ENCODE results near the gene NHERF2. TPM values are rescaled to one million over a fixed set of nuclear protein-coding genes. Genes with fewer than 3 reads are reported as not detected.

NHERF2 gene
- total RNA-seq, 1 experiment from 2014 or later = 51.1 TPM

DNA sequence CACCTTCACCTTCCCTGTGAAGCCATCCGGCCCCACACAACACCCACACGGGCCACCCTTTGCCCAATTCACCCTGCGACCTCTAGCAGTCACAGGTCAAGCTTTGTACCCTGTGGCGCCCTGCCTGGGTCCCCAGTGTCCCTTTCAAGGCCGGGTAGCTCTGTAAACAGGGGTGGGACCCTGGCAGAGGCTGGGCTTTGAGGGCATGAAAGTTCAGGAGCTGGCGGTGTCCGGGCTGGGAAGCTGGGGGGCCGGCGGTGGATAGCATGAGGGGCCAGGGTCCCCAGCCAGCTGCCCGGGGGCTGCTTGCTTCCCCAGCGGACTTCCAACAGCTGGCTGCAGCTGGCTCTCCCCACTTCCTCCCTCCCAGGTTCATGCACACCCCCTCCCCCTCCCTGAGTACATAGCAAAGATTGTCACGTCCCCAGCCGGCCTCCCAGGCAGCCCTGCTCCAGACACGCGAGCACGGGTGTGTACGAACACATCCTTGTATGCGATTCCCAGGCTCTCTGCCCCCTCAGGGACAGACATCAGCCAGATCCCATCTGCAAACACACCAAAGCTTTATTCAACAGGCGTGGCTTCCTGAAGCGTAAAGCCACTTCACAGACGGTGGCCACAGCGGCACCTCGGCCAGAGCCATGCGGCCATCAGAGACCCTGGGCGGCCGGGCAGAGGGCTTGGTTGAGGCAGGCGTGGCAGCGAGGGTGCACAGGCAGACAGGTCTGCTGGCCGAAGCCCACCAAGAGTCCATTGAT is 12.8 kb downstream of the NHERF2 start:
- peak; percentile 89 for DNase-seq (ENCODE audit: low read depth)

DNA sequence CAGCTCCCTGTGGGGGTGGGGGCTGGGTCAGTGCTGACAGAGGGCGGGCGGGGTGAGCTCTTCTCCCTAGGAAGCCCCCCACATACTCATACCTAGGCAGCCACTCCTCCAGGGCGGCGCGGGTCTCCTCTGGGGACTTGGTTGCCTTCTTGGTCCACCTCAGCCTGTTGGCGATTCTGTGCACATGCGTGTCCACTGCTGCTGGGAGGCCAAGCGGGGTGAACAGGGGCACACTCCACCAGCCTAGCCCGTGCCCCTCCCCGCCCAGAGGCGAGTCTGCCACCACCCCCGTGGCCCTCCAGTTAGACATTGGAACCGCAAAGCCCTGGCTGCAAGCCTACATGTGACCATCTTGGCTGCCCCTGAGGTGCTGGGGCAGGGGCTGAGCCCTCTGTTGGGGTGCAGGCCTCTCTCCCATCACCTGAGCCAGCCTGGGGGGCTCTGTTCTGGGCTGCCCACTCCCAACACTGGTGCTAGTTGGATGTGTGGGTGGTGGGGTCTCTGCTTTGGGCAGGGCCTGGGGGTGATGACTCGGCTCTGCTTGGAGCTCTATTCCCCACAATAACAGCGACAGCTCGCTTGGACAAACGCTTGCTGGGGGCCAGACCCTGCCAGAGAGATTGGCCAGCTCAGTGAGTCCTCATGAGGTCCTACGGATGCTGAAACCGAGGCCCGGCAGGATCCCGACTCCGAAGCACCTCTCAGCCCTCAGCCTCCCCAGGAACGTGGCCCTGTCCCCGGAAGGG is 13.5 kb downstream of the NHERF2 start:
- peak; percentile 48 for DNase-seq (ENCODE audit: low read depth)

DNA sequence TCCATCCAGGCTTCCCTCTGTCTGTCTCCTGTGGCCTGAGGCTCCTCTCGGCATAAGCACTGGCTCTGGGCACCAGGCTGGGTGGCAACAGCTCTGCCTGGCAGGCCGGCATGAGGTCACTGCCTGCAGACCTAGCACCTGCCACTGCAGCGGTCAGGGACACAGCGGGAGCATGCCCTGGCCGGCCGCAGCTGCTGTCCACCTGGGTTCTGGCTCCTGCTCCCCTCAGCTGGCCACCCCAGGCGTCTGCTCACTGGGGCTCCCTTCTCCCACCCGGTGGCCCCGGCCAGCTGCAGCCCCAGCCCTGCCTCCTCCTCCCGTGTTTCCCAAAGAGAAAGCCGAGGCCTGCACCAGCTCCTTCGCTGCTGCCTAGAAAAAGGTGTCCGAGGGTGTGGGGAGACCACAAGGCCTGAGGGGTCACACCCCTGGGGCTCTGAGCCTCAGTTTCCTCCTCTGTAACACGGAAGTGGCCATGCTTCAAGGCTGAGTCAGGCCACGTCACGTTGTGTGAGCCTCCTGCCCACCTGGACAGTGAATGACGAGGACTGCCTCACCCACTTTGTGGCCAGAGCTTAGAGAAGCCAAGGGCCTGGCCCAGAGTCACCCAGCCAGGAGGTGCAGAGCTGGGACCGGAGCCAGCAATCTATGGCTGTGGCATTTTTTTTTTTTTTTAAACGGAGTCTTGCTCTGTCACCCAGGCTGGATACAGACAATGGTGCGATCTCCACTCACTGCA is 14.3 kb downstream of the NHERF2 start:
- peak; percentile 82 for DNase-seq (ENCODE audit: low read depth)

DNA sequence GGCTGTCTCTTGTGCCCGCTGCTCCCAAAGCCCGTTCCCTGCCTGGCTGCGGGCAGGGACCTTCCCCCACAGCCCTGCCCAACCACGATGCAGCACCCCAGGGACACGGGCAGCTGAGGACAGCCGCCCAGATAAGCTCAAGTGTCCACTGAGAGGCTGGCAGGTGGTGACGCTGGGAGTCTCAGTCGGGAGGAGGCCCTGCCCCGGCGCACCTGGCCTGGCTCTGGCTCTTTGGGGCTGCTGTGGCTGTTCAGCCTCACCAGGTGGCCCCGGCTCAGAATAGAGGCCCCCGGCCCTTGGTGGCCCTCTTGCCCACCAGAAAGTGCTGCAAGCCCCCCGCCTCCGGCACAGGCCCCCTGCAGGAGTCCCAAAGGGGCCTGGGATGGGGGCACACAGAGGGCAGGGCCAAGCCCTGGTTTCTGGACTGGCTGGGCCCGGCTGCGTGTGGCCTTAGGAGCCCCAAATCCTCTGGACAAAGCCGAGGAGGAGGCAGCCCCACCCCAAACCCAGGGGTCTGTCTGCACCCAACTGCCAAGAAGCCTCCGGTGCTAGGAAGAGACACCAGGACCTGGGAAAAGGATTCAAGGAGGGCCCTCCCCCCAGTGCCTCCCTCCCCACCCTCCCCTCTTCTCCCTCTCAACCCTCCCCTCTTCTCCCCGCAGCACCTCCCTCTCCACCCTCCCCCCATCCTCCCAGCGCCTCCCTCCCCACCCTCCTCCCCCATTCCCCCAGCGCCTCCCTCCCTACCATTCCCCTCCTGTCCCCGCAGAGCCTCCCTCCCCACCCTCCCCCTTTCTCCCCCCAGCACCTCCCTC is 15.7 kb downstream of the NHERF2 start:
- no peak for DNase-seq (ENCODE audit: low read depth)

DNA sequence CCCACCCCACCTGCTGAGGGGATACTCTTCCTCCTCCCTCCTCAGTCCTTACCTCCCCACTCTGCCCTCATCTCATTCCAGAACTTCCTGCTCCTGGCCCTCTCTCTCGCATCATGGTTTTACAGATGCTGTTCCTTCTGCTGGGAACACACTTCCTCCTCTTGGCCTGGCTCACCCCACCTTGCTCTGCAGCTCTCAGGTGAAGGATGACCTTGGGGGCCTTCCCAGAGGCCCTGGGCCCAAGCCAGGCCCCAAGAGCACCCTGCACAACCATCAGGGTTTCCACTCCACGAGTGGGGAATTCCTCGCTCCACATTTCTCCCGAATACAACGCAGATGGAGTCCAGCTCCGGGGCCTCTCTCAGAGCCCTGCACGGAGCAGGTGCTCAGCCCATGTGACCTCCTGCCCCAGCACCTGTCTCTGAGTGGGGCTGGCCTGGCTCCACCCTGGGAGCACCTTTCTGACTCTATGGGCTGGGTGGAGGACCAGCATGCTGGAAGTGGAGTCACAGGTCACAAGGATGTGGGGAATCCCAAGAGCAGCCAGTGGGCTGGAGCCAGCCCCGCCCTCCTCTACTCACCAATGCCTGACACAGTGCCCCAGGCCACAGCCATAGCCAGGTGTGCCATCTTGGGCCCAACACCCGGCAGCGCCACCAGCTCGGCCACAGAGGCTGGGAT is 16.4 kb downstream of the NHERF2 start:
- no peak for DNase-seq (ENCODE audit: low read depth)

DNA sequence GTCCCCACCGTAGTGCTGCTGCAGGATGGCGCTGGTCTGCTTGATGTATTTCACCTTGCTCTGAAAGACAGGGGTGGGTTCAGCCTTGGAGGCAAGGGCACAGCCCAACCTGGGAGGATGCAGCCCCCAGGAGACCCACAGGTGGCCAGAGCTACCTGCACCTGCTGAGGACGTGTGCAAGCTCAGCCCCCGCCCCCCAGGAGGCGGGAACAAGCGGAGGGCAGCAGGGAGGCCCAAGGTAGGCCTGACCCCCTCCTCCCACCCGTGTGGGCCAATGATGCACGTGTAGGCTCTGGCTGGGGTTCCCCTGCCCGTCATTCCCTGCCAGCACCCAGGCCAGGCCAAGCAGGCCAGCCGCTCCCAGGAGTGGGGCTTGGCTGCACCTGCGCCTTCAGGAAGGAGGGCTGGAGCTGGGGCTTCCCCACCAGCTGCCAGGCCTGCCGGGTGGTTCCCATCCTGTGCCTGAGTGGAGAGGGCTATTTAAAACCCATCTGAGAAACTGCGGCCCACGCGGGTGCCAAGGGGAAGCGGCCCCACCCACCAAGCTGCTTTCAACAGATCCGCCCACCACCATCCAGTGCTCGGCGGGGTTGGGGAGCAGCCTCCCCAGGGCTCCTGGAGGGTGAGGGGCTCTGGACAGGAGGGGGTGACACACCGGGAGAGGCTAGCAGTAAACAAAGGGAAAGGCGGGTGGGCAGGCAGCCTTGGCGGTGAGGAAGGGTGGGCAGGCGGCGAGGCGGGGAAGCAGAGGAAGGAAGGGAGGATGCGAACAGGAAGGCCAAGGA is 17.2 kb downstream of the NHERF2 start:
- DNase-seq (ENCODE audit: low read depth) = no peak

DNA sequence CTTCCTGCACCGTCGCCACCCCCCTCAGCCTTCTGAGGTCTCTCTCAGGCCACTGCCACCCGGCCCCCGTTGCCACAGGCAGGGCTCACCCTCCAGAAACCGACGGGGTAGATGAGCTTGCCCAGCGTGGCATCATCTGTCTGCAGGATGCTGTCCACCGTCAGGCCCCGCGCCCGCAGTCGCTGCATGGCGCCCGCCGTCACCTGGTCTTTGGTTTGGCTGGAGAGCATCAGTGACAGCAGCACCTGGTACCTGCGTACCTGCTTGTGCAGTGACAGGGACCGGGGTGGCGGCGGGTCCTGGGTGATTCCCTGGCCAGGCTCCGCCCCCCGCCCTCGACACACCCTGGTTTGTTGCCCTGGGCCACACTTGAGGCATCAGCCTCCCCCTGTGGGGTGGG is 17.8 kb downstream of the NHERF2 start:
- DNase-seq (ENCODE audit: low read depth) = no peak

DNA sequence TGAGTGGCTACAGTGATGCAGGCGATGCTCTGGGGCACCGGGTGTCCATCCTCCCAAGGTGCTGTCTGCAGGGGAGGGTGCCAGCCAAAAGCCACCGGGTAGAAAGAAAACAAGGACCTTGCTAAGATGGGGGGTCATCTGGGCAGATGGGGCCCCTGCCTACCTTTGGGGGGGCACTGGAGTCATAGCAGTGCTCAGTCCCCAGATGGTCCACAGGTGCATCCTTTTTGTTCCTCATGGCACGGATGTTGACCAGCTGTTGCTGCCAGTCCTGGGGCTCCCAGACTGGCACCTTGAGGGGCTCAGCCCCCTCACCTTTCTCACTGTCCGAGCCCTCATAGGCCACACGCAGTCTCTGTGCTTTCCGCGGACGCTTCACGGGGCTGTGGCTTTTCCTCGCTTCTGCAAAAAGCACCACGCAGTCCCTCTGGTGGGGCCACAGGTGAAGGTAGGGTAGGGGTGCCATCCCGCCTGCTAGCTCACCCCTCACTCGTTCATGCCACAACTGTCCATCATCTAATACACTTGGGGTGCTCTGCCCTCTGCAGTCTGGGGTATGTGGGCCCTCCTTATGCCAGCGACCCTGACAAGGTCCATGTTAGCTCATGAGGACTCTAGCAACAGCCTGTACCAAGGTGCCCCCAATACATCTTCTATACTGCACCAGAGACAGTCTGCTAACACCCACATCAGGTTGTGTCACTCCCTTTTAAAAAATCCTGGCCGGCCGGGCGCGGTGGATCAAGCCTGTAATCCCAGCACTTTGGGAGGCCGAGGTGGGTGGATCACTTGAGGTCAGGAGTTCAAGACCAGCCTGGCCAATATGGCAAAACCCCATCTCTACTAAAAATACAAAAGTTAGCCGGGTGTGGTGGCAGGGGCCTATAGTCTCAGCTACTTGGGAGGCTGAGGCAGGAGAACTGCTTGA is 19.5 kb downstream of the NHERF2 start:
- no peak for DNase-seq (ENCODE audit: low read depth)

DNA sequence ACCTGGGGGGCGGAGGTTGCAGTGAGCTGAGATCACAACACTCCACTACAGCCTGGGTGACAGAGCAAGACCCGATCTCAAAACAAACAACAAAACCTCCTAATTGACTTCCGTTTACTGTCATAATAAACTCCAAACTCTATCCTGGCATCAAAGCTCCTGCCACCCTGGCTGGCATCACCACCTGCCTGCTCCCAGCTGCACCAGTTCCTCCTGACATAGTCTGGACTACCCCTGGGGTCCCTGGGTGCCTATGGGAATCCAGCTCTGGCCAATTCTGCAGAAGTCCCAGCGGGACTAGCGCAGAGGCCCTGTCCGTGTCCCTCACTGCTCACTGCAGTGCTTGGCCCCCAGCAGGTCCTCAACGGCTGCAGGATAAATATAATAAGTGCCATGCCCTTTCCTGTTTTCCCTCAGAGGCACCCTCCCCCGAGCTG is 20.2 kb downstream of the NHERF2 start:
- DNase-seq (ENCODE audit: low read depth) = no peak

DNA sequence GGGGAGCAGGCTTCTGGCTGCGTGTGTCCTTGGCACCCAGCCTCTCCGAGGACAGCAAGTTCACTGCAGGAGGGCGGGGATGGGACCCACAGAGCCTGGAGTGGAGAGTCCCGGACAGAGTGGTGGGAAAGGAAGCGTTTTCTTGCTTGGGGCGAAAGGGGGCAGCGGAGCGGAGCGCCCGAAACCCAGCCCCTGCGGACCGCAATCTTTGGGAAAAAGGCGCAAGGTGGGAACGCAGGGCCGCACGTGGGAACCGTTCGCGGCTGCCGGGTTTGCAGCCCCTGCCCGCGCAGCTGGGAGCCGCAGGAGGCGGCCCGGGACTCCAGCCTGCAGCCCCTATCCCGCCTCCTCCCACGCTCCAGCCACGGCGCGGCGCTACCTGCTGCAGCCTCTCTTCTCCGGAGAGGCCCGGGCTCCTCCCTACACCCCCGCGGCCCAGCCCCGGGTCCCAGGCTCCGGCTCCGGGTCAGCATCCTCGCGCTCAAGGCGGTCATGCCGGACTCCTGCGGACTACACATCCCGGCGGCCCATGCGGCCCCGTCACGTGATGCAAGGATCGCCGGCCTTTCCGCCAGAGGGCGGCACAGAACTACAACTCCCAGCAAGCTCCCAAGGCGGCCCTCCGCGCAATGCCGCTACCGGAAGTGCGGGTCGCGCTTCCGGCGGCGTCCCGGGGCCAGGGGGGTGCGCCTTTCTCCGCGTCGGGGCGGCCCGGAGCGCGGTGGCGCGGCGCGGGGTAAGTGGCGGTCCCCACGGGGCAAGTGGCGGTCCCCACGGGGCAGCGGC is 20.8 kb downstream of the NHERF2 start, which contains the start of the genes NTHL1 and TSC2:
NTHL1 (minus strand) TSS at position 505 of the 786 bp plus-strand sequence; CDS start at position 494, 11 bp downstream.
TSC2 (plus strand) TSS at position 656 of the 786 bp plus-strand sequence. CDS start 631 bp downstream, outside the sequence.
- DNase-seq (ENCODE audit: low read depth) = peak; percentile 91

DNA sequence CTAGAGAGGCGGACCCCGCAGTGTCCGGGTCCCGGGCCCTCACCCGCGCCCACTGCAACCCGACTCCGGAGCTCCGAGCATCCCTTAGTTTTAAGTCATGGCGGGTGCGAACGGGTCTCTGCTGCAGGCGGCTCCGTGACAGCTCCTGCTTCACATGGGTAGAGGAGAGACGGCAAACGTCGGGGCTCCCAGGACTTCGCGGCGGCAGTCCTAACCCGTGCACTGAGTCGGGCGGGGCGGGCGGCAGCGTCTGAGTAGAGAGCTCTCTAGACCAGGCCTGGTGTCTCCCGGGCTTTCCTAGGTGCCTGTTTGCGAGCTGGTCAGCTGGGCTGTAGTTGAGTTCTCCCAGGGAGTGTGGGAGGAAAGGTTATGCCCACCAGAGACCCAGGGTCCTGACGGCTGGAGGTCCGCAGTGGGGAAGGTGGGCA is 21.4 kb downstream of the NHERF2 start:
- no peak for DNase-seq (ENCODE audit: low read depth)

DNA sequence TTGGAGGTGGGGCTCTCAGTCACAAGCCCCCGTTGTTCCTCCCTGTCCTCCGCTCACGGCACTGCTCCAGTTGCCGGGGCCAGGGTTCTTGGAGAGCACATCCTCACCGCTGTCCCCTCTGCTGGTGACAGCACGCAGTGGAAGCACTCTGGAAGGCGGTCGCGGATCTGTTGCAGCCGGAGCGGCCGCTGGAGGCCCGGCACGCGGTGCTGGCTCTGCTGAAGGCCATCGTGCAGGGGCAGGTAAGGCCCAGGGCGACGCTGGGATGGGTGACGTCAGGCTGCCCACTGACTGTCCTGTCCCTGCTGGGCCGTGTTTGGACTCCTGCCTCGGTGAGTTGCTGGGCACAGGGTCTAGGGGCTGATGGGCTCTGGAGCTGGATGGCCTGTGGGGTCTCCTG is 26.5 kb downstream of the NHERF2 start:
- DNase-seq (ENCODE audit: low read depth) = no peak

DNA sequence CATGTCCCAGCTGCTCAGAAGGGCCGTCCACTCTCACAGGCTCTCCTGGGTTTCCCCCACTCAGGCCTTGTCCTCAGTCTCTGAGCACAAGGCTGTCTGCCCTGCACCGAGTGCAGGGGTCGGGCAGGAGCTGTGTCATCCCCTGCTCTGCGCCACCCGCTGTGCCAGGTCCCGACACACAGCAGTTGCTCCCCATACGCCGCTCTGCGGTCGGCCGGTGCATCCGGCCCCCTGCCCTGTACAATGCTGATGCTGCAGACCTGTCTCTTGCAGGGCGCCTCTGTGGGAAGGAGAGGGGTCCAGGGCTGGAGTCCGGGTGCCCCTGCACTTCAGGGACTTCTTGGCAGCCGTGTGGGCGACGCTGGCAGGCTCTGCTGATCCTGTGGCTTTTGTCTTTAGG is 27.2 kb downstream of the NHERF2 start:
- DNase-seq (ENCODE audit: low read depth) = no peak

DNA sequence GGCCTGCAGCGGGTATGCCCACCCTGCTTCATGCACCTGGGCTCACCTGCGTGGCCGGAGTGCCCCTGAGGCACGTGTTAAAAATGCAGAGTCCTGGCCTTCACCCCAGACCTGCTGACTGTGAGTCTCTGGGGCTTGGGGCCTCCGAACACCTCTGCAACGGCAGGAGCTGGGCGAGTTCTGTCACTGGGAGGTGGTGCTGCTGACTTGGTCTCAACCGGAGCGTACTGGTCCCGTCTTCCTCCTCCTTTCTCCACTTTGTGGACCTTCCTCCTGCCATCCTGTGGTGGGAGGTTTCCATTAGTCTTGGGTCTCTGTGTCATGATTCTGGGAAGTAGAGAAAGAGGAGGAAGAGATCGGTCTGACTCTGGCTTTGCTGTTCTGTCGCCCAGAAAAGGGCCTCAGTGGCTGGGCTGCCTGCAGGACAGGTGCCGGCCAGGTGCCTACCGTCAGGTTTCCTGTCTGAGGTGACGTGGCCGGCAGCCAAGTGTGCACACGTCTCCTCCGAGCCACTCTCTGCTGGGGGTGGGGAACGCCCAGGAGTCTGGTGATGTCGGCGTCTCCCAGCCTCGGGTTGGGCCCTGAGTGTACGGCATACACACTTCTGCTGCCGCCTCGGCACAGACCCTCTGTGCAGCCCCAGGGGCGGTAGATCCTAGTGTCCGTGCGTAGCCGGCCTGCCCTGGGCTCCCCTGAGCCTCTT is 28.0 kb downstream of the NHERF2 start:
- no peak for DNase-seq (ENCODE audit: low read depth)

DNA sequence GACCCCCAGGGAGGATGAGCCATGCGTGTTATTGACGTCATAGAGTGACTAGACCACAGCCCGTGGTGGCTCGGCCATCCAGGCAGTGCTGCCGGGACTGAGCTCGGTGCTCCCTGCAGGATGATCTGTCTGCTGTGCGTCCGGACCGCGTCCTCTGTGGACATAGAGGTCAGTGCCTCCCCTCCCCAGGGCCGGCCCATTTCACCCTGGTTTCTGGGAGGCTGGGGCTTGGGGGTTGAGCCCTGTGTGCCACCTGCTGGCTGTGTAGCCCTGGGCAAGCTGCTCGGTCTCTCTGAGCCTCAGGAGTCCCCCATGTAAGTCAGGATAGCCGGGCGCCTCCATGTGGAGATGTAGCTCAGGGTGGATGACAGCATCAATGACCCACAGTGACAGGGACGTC is 29.4 kb downstream of the NHERF2 start:
- DNase-seq (ENCODE audit: low read depth) = no peak

DNA sequence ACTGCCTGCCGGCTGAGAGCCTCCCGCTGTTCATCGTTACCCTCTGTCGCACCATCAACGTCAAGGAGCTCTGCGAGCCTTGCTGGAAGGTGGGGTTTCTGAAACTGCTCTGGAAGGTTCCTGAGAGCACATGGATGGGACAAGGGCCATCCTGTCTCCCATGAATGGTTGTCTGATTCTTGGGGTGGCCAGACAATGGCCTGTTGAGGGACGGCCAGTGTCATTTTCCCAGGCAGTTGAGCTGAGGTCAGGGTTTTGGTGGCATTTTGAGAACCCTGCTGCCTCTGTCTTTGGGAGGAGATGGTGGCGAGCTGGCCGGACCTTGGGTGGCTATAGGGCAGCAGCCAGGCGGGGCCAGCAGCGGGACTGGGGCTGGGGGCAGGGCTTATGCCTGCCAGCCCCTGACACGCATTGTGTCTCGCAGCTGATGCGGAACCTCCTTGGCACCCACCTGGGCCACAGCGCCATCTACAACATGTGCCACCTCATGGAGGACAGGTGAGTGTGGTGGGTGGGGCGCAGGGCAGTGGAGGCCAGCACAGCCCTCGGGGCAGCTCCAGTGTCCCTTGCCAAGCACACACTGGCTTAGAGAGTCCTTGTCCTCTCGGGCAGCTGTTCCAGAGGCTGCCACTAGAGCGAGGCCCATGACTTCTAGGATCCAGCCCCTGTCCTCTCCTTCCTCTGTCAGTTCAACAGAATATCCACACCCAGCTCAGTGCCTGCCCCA is 30.1 kb downstream of the NHERF2 start:
- no peak for DNase-seq (ENCODE audit: low read depth)

DNA sequence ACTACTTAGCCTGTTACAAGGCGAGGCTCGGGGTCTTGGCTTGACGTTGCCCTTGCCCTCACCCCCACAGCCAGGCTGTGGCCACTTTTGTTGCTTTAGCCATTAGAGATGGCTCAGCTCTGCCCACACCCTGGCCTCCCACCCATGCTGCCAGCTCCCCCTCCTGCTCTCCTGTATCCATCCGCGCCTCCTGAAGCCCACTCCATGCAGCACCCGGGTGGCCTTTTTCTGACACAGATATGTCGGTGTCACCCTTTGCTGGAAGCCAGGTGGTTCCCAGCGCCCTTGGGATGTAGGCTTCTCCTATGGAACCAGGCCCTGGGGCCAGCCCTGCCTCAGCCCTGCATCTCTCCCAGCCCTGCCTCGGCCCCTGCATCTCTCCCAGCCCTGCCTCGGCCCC is 30.7 kb downstream of the NHERF2 start:
- DNase-seq (ENCODE audit: low read depth) = no peak

Data from RPMI7951 (cell line).